Stimulated activated naive CD4-positive, alpha-beta T cell treated with Interleukin-2 at 50 U/mL for 16 hours (primary cell): Measurements from ENCODE around the gene ST3GAL4.

Source experiments
- DNase-seq: peaks from one replicate; lab custom pipeline; 2025; lab: John Stamatoyannopoulos, UW

Gene ST3GAL4

DNA sequence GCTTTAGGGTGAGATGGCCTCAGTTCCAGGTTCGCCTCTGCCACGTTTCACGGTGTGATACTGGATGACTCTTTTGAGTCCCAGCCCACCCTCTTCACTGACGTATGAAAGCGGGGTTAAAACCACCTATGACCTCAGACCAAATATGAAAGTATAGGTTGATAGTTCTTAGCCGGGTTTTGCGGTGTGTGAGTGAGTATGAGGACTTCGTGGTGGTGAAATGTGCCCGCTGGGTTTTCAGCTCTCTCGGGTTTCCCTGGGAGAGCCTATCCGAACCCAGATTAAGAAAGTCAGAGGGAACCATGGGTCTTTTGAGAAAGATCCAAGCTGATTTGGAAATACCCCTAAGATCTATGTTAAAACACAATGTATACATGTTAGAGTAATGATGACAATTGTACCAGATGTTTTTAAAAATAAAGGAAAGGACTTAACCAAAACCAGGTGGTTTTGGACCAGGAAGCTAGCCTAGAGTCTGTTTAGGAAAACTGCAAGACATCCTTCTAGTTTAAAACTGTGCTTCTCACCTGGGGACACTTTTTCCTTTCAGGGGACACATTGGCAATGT, 25.8 kb upstream of the ST3GAL4 start:
- DNase-seq, result no peak

DNA sequence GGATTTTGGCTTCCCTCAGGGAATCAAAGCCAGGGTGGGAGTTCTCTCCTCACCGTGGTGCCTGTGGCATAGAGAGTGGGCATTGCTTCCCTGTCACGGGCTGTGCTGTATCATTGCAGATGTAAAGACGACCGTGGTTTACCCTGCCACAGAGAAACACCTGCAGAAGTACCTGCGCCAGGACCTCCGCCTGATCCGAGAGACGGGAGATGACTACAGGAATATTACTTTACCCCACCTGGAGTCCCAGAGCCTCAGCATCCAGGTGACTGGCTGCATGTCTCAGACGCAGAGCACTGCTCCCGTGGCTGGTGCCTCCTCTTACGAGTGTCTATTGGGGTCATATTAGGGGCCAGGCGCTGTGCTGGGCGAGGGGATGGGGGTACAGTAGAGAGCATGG, 24.2 kb upstream of the ST3GAL4 start:
- no peak for DNase-seq

- no peak for DNase-seq
Observed at GRCh38 chr11:126332221-126332711, 23.2 kb upstream of the ST3GAL4 start.

DNA sequence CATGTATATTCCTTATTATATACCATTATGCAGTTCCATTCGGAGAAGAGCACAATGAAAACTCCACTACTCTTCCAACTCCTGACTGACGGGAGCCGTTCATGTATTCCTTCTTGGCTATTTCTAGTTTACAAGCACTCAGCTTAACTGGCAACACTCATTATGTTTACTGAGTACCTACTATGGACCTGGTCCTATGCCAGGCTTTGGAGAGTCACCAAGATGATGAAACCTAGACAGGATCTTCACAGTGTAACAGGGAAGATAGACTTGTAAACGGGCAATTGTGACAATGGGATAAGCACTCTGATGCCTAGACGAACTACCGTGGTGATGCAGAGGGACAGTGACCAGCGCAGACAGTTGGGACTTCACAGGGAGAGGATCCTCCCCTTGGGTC, 22.3 kb upstream of the ST3GAL4 start:
- no peak for DNase-seq

GRCh38 chr11:126334659-126335462, 20.6 kb upstream of the ST3GAL4 start:
- no peak for DNase-seq

DNA sequence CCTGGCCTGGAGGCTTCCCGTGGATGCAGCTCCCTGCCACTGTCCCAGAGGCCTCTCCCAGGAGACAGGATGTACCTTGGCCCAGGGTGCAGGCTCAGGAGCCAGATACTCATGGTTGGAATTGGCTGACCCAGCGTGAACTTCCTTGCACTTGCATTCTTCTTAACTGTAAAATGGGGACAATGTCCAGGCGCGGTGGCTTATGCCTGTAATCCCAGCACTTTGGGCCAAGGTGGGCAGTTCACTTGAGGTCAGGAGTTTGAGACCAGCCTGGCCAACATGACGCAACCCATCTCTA, 20.1 kb upstream of the ST3GAL4 start:
- no peak for DNase-seq

DNA sequence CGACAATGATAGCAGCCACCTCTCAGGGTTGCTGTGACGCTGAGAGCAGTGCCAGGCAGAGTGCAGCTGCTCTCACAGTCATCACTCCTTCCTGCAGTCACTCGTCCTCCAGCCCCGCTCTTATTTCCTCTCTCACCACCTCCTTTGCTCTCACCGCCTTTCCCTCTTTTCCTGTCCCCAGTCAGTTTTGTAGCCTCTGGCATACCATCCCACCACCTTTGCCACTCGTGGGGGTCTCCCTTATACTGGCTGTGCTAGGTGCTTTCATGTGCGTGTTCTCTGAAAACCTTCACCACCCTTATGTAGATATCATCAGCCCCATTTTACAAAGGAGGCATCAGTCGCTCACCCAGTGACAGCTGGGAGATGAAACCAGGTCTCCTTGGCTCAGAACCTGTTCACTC, 19.3 kb upstream of the ST3GAL4 start:
- DNase-seq, result no peak

DNA sequence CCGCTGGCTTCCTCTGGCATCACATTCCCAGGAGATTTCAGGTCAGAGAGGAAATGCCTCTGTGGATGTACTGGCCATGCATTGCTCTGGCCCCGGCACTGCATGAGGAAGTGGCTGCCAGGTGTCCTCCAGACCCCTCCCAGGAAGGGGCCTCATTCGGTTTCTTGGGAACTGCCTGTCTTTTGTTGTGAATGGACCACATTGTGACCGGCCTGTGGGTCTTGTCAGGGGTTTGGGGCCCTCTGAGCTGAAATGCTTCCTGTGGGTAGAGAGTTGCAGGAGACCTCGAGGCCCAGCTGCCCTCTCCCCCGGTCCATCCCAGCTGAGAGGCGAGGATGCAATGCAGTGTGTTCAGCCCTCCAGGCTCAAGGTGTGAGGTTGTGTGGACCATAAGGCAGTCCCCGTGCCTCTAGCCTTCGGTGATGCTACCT, 18.8 kb upstream of the ST3GAL4 start:
- no peak for DNase-seq

DNA sequence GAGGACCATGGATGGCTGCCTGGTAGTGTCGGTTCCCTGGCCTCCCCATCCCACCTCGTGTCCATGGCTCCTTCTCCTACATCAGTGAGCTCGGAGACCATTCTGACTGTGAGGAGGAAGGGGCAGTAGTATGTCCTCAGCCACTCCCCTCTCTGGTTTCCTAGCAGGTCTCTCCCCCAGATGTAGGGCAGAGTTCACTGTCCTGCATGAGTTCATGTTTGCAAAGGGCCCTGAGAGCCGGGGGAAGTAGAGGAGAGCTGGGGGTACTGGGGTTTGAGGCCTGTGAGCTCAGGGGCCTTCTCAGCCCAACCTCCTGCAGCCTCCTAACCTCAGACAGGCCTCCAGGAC, 18.4 kb upstream of the ST3GAL4 start:
- DNase-seq, result no peak

DNA sequence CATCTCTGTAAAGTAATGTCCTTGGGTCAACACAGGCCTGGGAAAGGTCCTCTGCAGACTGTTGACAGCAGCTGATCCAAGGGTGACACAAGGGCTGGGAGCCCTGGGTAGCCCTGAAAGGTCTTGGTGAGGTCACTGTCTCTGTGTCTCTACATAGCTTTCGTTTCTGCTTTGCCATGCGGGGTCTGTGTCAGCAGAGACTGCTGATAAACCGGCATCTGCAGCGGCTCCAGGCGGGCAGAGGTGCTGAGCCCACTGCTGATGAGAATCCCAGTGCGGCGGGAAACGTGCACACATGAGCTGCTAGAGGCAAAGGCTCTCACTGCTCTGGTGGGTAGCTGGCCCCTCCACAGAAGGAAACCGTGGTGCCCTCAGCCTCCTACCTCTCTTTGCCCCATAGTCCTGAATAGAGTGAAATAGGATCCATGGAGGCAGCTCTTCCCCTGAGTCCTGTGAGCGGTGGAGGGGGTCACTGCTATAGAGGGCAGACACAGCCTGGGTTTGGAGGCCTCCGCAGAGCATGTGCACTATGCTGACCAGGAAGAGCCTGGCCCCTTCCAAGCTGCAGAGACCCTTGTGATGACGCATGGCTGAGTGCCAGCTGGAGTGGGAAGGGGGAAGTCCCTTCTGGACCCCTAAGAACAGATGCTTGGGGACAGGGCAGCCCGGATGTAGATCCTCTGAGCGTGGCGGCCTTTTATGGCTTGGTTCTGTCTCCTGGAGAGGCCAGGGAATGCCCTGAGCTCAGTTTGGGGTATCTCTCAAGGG, 17.8 kb upstream of the ST3GAL4 start:
- DNase-seq, result no peak

- DNase-seq, result no peak
Observed at GRCh38 chr11:126338346-126339055, 17.0 kb upstream of the ST3GAL4 start.

DNA sequence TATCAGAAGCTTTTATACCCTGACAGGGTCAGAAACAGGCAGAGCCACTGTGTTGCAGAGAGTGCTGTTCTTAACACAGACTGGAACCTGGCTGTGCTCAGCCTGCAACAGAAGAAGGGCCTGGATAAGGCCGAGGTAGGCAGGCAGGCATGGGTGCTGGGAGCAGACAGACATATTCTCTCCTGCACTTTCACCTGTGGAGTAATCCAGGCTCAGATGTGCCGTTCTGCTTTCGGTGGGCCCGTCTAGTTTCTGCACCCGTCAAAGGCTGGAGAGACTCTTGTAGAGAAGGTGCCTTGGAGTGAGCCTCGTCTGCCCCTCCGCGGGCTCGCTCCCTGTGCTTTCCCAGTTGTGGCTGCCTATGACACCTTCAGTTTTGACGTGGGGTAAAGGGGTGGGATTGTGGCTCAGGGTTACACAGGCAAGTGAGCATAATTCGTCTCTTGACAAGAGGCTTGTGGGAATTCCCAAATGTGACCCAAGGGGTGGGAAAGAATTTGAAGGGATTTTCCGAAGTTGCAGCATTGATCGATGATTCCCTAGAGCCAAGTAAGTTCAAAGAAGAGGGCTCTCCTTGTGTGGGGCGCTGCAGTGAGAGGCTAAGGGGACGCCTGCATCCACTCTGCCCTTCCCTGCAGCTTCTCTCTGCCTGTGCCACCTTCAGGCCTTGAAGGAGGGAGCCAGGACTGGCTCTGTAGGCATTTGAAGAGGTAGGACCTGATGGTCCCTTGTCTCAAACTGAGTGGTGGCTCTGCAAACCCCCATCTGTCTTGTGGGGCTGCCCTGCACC, 16.2 kb upstream of the ST3GAL4 start:
- DNase-seq, result no peak

- no peak for DNase-seq
Observed at GRCh38 chr11:126339863-126340434, 15.5 kb upstream of the ST3GAL4 start.

DNA sequence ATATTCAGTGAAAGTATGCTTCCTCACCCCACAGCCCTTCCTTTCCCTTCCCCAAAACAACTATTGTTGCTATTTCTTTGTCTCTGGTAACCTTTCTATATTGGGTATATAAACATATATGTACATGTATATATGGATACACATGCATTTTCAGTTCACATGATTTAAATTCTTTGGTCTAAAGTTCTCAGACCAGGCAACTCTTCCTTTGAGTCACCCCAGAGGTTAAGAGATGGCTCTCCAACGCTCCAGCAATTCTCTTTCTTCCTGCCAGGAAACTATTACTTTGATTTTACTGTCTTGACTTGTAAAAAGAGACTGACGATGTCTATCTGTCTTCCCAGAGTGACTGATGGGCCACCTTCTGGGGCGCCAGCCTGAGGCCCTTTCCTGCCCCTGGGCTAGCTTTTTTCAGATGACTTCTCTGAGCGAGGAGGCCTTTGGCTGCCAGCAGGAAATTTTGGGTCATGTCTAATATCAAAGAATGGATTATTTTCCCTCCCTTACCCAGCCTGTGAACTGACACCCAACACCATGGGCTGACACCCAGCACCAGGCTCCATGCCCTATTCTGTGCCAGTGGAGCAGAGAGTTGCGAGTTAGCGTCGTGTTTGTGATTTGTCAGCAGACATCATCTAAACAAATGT, 14.4 kb upstream of the ST3GAL4 start:
- no peak for DNase-seq

DNA sequence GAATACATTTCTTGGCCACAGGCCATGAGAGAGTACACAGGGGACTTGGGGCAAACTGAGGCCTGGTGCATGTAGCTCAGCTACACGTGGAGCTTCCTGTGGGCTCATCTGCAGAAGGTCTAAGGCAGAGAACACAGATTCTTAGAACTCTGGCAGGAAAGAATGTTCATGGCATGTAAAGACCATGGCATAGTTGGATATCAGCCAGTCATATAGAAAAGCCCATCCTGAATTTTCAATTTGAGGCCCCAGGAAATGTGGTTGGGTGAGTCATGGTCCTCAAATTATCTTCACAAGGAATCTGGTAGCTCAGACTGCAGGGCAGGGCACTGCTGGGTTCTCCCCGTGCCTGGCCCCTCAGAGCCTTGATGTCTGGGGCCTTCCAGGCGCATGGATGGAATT, 13.7 kb upstream of the ST3GAL4 start:
- DNase-seq, result no peak

GRCh38 chr11:126343051-126343450, 12.4 kb upstream of the ST3GAL4 start:
- DNase-seq, result no peak

GRCh38 chr11:126344141-126345080, 11.1 kb upstream of the ST3GAL4 start:
- DNase-seq, result no peak

- no peak for DNase-seq
Observed at GRCh38 chr11:126345283-126345682, 10.2 kb upstream of the ST3GAL4 start.

DNA sequence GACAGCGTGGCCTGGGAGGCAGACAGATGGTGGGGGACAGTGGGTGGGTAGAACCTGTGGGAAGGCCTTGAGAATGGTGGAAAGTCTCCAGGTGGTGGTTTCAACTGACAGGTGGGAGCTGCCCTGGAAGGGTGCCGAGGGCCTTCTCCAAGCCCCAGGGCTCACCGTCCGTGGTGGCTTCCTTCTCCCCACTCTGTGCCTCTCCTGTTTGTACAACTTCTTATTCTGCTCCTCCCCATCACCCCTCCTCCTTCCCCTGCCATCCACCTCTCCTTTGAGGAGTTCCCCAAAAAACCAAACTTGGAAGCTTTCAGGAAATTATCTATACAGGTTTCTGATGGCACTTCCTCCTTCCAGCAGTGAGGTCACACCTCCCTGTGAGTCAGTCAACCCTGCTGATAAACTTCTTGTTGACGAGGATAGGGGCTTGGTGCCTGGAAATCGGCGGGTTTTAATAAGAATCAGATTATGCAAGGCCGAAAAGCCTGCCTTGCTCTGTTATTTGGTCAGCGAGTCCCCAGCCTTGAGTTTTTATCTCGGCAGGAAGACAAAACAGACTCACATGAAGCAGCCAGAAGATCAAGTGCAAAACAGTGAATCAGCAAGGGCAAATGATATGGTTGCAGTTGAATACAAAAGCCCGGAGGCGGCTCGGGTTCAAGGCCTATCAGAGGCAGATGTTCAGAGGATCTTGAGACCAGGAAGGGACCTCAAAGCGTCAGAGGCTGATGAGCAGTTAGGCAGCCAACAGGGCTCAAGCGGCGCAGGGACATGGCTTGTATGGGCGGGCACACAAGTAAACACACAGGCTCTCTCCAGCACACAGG, 9.5 kb upstream of the ST3GAL4 start:
- DNase-seq, result no peak
